NCI-H1436 treated with DMSO at 0.1 percent for 48 hours (cell line): ENCODE results near the gene ZFPM1.

Experiments
- DNase-seq: peaks from one replicate; lab custom pipeline; 2025; lab: John Stamatoyannopoulos, UW

Gene ZFPM1

DNA sequence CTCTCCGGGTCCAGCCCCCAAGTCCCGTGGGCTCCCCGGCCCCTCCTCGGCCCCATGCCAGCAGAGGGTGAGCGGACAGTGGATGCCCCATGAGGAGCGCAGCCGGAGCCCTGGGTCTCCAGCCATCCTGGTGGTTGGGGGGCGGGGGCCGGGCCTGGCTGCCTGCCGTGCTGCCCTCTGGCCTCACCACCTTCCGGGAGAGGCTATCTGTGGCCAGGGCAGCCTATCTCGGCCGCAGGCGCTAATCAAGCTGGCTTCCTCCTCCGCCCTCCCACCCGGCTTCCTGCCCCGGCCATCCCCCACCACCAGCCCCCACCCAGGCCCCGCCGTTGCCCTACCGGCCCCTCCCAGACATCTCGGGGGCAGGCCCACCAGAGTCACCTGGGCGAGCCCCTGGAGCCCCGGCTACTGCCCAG is 46.8 kb downstream of the ZFPM1 start:
- no peak for DNase-seq

DNA sequence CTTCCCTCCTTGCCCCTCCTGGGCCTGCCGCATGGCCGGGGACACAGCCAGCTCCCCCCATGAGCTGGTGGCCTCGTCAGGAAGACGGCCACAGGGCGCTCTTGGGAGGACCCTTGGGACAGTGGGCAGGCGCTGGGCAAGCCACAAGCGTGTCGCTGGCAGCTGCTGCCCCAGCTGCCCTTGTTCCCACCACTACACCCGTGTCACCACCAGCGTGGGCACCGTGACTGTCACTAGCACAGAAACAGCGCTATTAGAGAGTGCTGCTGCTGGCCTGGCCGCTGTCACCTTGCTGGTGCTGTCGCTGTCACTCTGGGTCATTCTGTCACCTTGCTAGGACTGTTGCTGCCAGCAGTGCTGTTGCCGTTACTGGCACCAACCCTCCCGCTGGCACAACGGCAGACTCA is 47.2 kb downstream of the ZFPM1 start:
- DNase-seq = no peak

DNA sequence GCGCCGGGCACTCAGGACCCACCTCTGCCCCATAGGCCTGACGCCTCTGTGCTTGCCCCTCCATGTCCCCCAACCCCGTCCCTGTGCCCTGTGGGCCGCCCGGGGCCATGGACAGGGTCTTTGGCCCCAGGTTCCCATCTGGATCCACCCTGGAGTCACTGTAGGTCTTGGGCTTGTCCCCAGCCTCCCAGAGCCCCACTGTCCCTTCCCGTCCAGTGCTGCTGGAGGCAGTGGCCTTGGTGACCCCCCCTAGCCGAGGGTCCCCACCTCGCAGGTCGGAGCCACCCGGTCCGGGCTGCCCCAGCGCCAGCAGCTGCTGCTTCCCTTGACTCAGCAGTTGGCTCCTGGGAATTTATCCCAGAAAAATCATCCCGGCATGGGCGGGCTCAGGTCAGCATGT is 49.3 kb downstream of the ZFPM1 start:
- no peak for DNase-seq

DNA sequence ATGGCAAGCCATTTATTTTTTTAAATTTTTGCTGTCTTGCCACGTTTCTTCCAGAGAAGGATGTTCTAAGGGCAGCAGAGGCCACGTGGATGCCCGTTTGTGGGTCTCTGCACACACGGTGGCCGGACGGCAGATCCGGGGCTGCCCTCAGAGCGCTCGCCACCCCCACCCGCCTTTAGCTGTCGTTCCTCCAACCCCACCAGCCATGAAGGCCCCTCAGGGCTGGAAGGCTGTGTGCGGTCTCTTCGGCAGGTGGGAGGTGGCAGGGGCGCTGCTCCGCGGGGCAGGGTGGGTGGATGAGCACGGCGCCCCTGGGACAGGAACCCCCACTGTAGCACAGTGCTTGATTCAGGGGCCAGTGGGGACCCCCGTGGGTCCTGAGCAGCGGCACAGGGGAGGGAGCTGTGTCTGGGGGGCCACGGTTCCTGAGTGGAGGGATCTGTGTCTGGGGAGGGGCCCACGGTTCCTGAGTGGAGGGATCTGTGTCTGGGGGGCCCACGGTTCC is 49.7 kb downstream of the ZFPM1 start:
- DNase-seq = no peak

DNA sequence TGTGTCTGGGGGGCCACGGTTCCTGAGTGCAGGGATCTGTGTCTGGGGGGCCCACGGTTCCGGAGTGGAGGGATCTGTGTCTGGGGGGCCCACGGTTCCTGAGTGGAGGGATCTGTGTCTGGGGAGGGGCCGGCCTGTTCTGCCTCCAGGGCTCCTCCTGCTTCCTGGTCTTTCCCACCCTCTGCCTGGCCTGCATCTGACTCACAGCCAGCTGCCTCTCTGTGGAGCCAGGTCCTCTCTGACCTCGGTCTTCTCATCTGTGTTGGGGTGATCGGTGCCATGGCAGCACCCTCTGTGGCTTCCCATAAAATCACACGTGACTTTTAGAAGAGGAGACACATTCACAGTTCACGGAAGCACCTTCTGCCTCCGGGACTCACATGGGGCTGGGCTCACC is 50.3 kb downstream of the ZFPM1 start:
- DNase-seq = no peak

DNA sequence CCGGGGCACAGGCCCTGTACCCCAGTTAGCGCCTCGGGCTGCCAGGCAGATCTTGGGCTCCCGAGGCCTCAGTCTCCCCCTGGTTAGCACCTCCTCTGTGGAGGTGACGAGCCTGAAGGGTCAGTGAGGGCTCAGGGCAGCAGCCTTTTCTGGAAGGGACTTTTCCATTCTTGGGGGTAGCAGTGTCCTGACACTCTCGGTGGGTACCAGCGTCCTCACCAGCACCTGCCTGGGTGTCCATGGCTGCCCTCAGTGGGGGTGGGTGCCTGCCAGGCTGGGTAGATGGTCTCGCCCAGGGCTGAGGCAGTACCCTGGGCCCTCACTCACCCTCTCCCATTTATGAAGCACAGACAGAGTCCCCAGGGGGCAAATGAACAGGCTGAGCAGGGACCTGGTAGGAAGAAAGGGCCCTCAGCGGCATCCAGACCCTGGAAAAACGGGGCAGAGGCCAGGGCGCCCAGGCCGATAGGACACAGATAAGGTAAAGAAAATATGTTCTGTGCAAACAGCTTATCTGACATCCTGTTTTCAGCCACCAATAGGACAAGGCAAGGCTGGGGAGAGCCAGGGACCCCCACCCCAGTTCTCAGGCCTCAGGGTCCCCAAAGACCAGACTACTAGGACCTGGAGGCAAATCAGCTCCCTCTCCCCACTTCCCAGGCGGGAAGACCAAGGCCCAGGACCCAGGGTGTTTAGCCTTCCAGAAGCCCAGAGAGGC is 50.9 kb downstream of the ZFPM1 start:
- no peak for DNase-seq

DNA sequence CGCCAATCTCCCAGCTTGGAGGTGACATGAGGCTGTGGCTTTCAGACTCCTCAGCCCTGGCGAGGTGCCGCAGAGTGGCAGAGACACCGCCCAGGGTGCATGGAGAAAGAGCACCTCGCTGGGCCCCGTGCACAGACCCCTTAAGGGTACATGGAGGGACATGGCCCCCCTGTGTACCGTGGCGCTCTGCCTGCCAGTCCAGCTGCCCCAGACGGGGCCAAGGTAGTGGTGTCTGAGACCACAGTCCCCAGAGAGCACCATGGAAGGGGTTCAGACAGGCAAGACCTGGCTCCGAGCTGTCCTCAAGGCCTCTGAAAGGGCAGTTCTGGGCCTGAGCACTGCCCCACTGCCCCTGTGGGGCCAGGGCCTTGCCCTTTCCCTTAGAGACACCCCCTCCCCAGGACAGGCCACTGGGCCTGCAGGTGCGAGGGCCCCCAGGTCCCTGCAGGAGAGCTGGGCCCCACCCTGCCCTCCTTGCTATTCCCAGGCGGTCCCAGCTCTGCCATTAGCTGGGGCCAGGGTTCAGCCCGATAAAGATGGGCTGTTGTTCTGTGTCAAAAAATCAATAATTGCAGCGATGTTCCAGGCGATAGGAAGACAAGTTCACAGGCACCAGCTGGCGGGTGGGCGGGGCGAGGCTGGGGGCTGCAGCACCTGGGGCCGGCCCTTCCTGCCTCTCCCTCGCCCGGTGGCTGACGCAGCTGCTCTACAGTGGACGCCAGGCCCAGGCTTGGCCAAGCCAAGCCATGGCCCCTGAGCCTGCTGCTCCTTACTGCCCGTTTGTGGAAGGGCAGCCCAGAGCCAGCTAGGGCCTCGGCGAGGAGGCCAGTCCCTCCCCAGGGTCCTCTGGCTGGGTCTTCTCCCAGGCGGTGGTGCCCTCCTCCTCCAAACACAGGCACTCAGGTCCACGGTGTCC is 51.7 kb downstream of the ZFPM1 start:
- DNase-seq = no peak

DNA sequence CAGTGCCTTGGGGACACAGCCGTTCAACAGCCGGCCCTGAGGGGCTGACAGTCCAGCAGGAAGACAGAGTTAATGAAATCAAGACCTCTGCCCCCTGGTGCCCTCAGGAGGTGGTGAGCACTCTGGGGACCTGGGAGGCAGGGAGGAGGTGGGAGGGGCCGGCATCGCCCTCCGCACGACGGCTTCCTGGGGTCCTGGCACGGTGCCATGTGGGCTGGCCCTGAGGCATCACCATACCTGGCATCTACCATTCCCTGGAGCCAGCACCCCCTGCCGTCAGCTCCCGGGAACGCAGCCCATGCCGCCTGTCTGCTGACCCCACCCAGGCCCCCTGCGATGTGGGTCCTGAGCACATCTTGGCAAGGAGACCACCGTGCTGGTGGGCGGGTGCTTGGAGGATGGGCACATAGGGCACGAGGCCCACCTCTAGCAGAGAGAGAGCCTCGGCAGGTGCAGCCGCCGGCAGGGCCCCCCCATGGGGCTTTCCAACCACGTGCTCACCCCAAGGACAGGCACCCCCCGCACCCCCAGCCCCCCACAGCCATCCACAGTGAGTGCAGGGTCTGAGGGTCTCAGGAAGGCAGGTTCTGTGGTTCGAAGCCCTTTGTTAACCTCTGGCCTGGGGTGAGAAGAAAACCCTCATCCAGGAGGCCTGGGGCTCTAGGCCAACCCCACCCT is 52.5 kb downstream of the ZFPM1 start:
- DNase-seq = peak; percentile 80

DNA sequence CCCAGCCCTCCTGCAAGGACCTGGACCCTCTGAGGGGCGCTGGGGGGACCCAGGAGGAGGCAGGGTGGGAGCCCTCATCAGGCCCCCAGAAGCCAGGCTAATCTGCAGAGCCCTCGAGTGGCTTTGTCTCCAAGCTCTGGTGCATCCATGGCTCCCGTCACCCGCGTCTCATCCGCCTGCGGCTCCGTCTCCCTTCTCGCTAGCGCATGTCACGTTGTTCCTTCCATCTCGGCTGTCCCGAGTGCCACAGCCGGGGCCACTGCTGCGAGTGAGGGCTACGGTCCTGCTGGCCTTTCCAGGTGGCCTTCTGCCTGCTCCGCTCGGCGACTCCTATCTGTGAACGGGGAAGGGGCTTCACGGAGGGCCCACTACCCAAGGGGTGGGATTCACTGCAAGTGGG is 53.6 kb downstream of the ZFPM1 start:
- DNase-seq = no peak

DNA sequence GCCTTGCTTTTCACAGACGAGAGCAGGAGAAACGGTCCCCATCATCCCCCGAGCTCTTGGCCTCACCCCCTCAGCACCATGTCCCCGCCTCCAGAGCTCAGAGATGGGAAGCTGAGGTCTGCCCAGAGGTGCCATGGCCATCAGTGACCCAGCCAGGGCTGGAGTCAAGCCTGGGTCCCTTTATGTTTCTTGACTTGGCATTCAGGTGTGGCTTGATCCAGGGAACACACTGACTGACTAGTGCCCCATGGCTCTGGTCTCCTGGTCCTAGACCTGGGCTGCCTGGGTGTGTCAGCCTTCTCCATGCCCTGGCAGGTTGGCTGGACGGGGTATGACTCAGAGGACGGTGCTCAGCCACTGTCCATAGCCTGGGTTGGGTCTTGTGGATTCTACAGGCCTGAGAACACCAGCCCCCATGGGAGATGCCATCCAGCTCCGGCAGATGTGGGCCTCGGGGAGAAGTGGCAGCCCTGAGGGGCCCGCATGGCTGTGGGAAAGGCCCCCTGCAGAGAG is 54.2 kb downstream of the ZFPM1 start:
- no peak for DNase-seq

DNA sequence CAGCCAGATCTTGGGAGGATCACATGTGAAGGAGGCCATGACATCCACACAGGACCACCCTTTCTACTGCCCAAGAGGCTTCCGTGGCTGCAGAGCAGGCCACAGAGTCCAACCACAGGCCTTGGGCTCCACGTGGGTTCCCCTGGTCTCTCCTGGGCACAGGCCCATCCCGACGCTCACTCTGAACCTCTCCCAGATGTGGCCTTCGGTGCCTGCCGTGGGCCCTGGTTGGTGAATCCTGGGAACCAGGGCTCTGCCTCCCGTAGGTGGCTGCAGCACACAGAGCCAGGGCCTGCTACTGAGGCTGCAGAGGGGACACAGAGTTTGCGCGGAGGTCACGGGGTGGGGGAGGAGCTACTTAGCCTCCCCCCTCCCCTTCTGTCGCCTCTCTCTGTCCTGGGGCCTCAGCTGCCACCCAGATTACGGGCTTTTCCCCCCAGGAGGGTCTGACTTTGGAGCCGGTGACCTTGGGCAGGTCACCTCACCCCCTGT is 55.3 kb downstream of the ZFPM1 start:
- no peak for DNase-seq

DNA sequence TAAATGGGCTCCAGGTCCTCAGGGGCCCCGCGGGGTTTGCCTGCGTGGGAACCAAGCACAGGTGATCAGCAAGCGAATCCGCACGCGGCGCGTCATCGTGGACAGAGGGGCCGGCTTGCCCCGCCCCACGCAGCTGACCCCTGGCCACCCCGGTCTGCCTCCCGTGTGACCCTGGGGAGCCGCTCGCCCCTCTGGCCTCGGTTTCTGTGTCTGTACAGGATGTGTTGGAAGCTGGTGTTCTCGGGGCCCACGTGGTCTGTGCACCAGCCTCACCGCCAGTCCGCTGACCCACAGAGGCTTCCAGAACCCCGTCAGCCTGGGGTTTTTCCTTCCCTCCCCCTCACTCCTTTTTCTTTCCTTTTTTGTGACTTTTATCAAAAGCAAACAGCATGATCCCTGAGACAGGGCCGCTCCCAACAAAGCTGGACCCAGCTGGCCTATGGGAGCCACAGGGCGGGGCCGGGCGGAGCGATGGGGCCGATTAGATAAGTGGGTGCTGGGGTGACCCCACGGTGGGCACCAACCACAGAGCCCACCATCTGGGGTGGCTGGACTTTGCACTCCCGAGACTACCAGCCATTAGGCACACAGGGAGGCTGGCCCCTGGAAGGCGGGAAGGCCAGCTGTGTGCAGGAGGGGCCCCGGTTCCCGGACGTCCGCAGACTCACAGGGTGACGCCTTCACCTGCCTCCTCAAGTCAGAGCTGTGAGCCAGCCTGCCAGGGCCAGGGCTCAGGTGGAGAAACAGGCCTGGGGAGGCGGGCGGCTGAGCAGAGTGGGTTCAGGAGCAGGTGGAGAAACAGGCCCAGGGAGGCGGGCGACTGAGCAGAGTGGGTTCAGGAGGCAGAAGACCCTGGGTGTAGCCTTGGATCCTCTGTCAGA is 56.0 kb downstream of the ZFPM1 start:
- DNase-seq = no peak

DNA sequence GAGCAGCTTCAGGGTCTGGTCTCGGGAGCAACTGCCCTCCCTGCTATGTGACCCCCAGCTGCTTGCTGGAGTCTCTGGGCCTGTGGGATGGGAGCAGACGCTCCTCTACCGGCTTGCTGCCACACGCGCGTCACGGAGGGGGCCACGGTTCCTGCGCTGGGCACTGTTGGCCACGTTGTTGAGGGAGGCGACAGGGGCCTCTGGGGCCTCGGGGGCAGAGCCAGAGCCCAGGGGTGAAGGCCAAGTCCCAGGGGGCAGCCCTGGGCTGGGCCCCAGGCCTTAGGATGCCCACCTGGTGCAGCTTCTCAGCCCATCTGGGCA is 56.6 kb downstream of the ZFPM1 start:
- no peak for DNase-seq

DNA sequence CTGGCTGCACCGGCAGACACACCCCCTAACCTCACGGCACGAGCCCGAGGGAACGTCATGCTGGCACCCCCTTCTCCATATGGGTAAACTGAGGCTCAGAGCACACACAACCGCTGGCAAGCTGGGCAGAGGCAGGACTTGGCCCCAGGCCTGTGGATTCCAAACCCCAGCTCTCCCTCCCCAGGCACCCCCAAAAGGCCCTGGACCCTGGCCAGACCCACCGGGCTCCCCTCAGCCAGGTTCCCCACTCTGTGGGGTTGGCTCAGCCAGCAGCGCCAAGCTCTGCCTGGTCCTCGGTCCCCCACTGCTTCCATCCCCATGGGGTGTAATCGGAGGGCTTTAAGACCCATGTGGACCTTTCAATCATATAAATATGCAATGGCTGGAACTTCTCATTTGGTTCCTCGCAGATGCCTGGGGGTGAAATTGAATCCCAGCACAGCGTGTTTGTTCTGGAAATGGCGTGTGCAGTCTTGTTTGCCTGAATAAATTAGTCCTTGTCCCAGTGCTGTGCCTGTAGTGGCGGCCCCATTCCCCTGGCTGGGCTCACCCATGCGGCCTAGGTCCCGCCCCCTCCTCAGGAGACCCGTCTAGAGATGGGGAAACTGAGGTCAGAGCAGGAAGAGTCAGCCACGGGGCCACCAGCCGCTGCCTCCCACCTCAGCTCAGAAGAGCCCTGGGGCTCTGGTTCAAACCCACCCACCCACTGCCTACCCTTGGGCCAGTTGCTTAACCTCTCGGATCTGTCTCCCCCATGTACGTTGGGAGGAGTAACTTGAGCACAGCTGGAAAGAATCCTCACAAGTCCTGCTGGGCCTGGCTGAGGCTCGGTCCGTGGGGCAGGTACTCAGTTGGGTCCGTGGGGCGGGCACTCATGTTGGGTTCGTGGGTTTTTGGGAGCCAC is 57.3 kb downstream of the ZFPM1 start:
- peak; percentile 5 for DNase-seq

DNA sequence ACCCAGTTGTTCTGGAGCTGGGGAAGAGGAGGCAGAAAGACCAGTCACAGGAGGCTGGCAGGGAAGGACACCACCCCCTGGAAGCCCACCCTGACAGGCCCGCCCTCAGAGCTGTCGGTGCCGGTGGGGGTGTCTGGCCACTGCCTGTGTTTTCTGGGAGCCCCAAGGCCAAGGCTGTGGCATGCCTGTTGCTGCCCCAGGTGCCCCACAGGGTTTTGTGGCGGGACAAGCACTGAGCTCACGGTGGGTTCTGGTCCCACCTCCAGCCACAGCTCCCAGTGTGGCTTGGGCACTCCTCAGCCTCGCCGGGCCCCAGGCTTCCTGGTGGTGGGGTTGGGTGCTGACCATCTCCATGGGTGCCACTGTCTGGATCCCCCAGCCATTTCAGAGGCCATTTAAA is 58.0 kb downstream of the ZFPM1 start:
- no peak for DNase-seq

DNA sequence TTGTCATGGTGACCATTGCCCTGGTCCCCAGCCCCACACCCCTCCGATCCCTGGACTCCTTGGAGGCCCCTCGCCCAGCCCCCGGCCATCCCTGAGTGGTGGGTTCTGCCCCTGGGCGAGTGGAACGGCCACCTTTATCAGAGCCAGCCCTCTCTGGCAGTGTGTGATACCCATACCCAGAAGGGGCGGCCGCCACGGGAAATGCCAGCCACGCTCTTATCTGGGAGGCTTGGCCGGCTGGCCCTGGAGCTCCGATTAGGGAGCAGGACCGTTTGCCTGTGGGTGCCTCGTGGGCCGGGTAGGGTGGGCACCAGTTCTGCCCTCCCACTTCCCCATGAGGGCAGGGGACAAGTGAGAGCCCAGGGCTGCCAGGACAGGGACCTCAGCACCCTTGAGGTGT is 58.8 kb downstream of the ZFPM1 start:
- DNase-seq = no peak

DNA sequence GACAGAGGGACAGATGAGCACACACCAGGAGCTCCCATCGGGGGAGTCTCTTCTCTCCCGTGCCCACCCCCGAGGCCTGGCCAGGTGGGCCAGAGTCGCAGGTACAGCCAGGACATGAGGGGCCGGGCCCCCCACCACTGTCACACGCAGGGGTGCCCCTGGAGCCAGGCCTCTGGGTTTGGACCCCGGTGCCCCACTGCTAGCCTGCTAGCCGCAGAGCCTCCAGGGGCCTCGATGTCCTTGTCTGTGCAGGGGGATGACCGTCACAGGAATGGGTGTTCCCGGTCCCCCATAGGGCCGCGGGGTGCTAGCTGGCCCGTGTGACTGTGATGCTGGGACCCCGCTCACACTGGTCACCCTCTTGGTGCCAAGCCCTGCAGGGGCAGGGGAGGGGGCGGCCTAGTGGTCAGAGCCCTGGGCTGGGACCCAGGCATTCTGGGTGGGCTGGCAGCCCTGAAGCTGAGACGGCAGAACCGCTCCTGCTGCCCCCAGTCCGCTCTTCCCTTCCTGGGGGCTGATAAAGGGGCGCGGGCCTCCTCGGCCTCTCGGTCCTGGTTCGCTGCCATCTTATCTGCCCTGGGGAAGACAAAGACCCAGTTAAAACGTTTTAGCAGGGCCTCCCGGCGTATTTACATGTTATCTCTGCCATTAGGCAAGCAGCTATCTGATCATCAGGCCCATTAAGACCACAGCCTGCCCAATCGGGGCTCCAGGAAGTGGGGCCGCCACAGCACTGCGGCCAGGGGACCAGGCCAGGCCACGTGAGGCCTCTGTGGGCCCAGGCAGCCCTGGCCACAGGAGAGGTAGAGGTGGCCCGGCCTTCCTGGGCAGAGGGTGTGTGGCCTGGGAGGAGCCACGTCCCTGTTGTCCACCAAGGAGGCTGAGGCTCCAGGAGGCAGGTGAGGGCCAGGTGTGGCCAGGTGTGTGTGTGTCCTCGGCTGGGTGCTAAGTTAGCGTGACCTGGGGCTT is 59.9 kb downstream of the ZFPM1 start:
- DNase-seq = no peak

DNA sequence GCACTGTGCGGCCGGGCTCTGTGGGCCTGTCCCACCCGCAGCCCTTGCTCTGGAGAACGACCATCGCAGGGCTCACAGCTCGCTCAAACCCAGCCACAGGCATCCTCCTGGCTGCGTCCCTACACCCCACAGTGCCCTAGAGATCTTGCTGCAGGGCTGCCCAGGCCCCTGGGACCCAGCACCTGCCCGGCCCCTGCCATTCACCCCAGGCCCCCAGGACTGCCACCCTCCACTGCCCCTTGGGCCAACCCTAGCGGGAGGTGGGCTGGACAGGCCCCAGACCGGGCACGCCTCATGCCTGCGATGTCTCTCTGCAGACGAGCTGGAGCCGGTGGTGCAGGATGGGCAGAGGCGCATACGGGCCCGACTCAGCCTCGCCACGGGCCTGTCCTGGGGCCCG is 61.0 kb downstream of the ZFPM1 start:
- no peak for DNase-seq
